Measurements from ENCODE around the gene CAMLG.
"Not testable (repeated sequence)": the region's sequence is repeated elsewhere in the genome, so short reads cannot be mapped to it uniquely, and the experiment has no call there.

Gene CAMLG

GRCh38 chr5:134738133-134738962 lies at the start of gene CAMLG:
CAMLG (plus strand) TSS chr5:134738548; CDS start chr5:134738621, 73 bp downstream.
- peak within 1 kb of the TSS; percentile 90 to 99 for H3K4me3 Mint-ChIP-seq
- H3K9me3 Mint-ChIP-seq, result no peaks in the 10 kb centered on the region
- H3K4me1 Mint-ChIP-seq, result peaks cover 17 to 19% of the 10 kb centered on the region in 2 donors
- peaks cover 2 to 4% of the 10 kb centered on the region in 2 donors for H3K36me3 Mint-ChIP-seq
- H3K27ac Mint-ChIP-seq, result peak within 1 kb of the TSS; percentile 98
- peak; percentile 97 for DNase-seq
- H3K27me3 Mint-ChIP-seq, result no peaks in the 10 kb centered on the region
- ATAC-seq (replicated peaks), result peak; percentile 97 to 98

- H3K4me1 Mint-ChIP-seq, result peaks cover 0 to 13% of the 10 kb centered on the region in 2 donors
- not testable (repeated sequence) for H3K27ac Mint-ChIP-seq; H3K4me3 Mint-ChIP-seq; H3K9me3 Mint-ChIP-seq; ATAC-seq (replicated peaks); H3K27me3 Mint-ChIP-seq; DNase-seq
- H3K36me3 Mint-ChIP-seq, result peaks cover 29 to 47% of the 10 kb centered on the region in 2 donors
Observed at GRCh38 chr5:134690144-134690543, 48.2 kb upstream of the CAMLG start.

GRCh38 chr5:134692722-134693121 lies 45.6 kb upstream of the CAMLG start:
- no peaks in the 10 kb centered on the region for H3K9me3 Mint-ChIP-seq
- ATAC-seq (replicated peaks), result no peak
- H3K4me1 Mint-ChIP-seq, result no peaks in the 10 kb centered on the region
- no peak for DNase-seq
- H3K27ac Mint-ChIP-seq, result no peak overlapping the region
- H3K27me3 Mint-ChIP-seq, result no peaks in the 10 kb centered on the region
- peaks cover 20 to 35% of the 10 kb centered on the region in 2 donors for H3K36me3 Mint-ChIP-seq
- no peak overlapping the region for H3K4me3 Mint-ChIP-seq

GRCh38 chr5:134708301-134708700 lies 30.0 kb upstream of the CAMLG start:
- no peak for ATAC-seq (replicated peaks)
- Mint-ChIP-seq H3K4me1 (no peaks in the 10 kb centered on the region), H3K36me3 (peaks cover 22 to 26% of the 10 kb centered on the region in 2 donors), H3K27ac (no peak overlapping the region), H3K4me3 (no peak overlapping the region), H3K9me3 (no peaks in the 10 kb centered on the region), H3K27me3 (no peaks in the 10 kb centered on the region)
- no peak for DNase-seq

- Mint-ChIP-seq H3K27ac (no peak overlapping the region), H3K27me3 (no peaks in the 10 kb centered on the region), H3K9me3 (no peaks in the 10 kb centered on the region), H3K36me3 (peaks cover 28 to 39% of the 10 kb centered on the region in 2 donors), H3K4me3 (no peak overlapping the region), H3K4me1 (no peaks in the 10 kb centered on the region)
- ATAC-seq (replicated peaks), result no peak
- no peak for DNase-seq
Observed at GRCh38 chr5:134714120-134714519, 24.2 kb upstream of the CAMLG start.

GRCh38 chr5:134714541-134714940 lies 23.8 kb upstream of the CAMLG start:
- ATAC-seq (replicated peaks) (no peak), DNase-seq (no peak)
- H3K27me3 Mint-ChIP-seq, result no peaks in the 10 kb centered on the region
- H3K4me1 Mint-ChIP-seq, result no peaks in the 10 kb centered on the region
- no peak overlapping the region for H3K4me3 Mint-ChIP-seq
- H3K36me3 Mint-ChIP-seq, result peaks cover 28 to 37% of the 10 kb centered on the region in 2 donors
- H3K27ac Mint-ChIP-seq, result no peak overlapping the region
- no peaks in the 10 kb centered on the region for H3K9me3 Mint-ChIP-seq

- not testable (repeated sequence) for H3K4me1 Mint-ChIP-seq; H3K4me3 Mint-ChIP-seq; H3K9me3 Mint-ChIP-seq; DNase-seq; H3K27ac Mint-ChIP-seq; ATAC-seq (replicated peaks); H3K27me3 Mint-ChIP-seq
- peaks cover 22 to 32% of the 10 kb centered on the region in 2 donors for H3K36me3 Mint-ChIP-seq
Observed at GRCh38 chr5:134715466-134715865, 22.9 kb upstream of the CAMLG start.

- ATAC-seq (replicated peaks) (no peak), DNase-seq (no peak)
- Mint-ChIP-seq H3K27ac (no peak overlapping the region), H3K4me3 (no peak overlapping the region), H3K4me1 (no peaks in the 10 kb centered on the region), H3K9me3 (no peaks in the 10 kb centered on the region), H3K27me3 (no peaks in the 10 kb centered on the region), H3K36me3 (peaks cover 4 to 16% of the 10 kb centered on the region in 2 donors)
Observed at GRCh38 chr5:134724872-134725271, 13.5 kb upstream of the CAMLG start.

- ATAC-seq (replicated peaks) (no peak), DNase-seq (no peak)
- H3K27ac Mint-ChIP-seq, result no peak overlapping the region
- no peaks in the 10 kb centered on the region for H3K9me3 Mint-ChIP-seq
- H3K27me3 Mint-ChIP-seq, result no peaks in the 10 kb centered on the region
- H3K36me3 Mint-ChIP-seq, result no peaks in the 10 kb centered on the region
- H3K4me1 Mint-ChIP-seq, result no peaks in the 10 kb centered on the region
- H3K4me3 Mint-ChIP-seq, result no peak overlapping the region
Observed at GRCh38 chr5:134732819-134733218, 5.5 kb upstream of the CAMLG start.

- no peak overlapping the region for H3K4me3 Mint-ChIP-seq
- H3K27me3 Mint-ChIP-seq, result no peaks in the 10 kb centered on the region
- H3K27ac Mint-ChIP-seq, result no peak overlapping the region
- peaks cover 11 to 14% of the 10 kb centered on the region in 2 donors for H3K4me1 Mint-ChIP-seq
- DNase-seq, result no peak
- H3K9me3 Mint-ChIP-seq, result no peaks in the 10 kb centered on the region
- H3K36me3 Mint-ChIP-seq, result no peaks in the 10 kb centered on the region
- no peak for ATAC-seq (replicated peaks)
Observed at GRCh38 chr5:134735243-134735642, 3.1 kb upstream of the CAMLG start.

- Mint-ChIP-seq H3K27me3 (no peaks in the 10 kb centered on the region), H3K9me3 (no peaks in the 10 kb centered on the region), H3K27ac (no peak overlapping the region), H3K4me3 (no peak overlapping the region), H3K4me1 (peaks cover 15 to 19% of the 10 kb centered on the region in 2 donors), H3K36me3 (peaks cover 2 to 4% of the 10 kb centered on the region in 2 donors)
- DNase-seq, result no peak
- no peak for ATAC-seq (replicated peaks)
Observed at GRCh38 chr5:134736173-134736812, 2.1 kb upstream of the CAMLG start.

- H3K4me3 Mint-ChIP-seq, result peak overlapping the region; percentile 90 to 99
- ATAC-seq (replicated peaks) (peak; percentile 46 to 59), DNase-seq (peak; percentile 17)
- peaks cover 2 to 4% of the 10 kb centered on the region in 2 donors for H3K36me3 Mint-ChIP-seq
- no peaks in the 10 kb centered on the region for H3K27me3 Mint-ChIP-seq
- H3K9me3 Mint-ChIP-seq, result no peaks in the 10 kb centered on the region
- H3K4me1 Mint-ChIP-seq, result peaks cover 17 to 19% of the 10 kb centered on the region in 2 donors
- peak overlapping the region; percentile 98 for H3K27ac Mint-ChIP-seq
Observed at GRCh38 chr5:134738963-134739661, 764 bp downstream of the CAMLG start.

GRCh38 chr5:134741052-134741451 lies 2.7 kb downstream of the CAMLG start:
- Mint-ChIP-seq H3K4me3 (no peak overlapping the region), H3K36me3 (peaks cover 2 to 4% of the 10 kb centered on the region in 2 donors), H3K4me1 (peaks cover 17 to 19% of the 10 kb centered on the region in 2 donors), H3K27ac (no peak overlapping the region), H3K27me3 (no peaks in the 10 kb centered on the region), H3K9me3 (no peaks in the 10 kb centered on the region)
- no peak for ATAC-seq (replicated peaks)
- no peak for DNase-seq

GRCh38 chr5:134742134-134742533 lies 3.8 kb downstream of the CAMLG start:
- no peaks in the 10 kb centered on the region for H3K27me3 Mint-ChIP-seq
- no peaks in the 10 kb centered on the region for H3K9me3 Mint-ChIP-seq
- peaks cover 17 to 19% of the 10 kb centered on the region in 2 donors for H3K4me1 Mint-ChIP-seq
- H3K36me3 Mint-ChIP-seq, result peaks cover 2 to 4% of the 10 kb centered on the region in 2 donors
- no peak for DNase-seq
- no peak for ATAC-seq (replicated peaks)
- no peak overlapping the region for H3K27ac Mint-ChIP-seq
- no peak overlapping the region for H3K4me3 Mint-ChIP-seq
